ENCODE results near the gene NEFH.

- TF ChIP-seq CTCF (IDR thresholded peaks at IDR 0.05): no peak
- TF ChIP-seq POLR2A (IDR thresholded peaks at IDR 0.05): no peak
- no peak for TF ChIP-seq POLR2AphosphoS5 (IDR thresholded peaks at IDR 0.05)
- no peak for TF ChIP-seq EP300 (IDR thresholded peaks at IDR 0.05)
These were observed 1.4 kb upstream of the NEFH start for GRCh38 chr22:29478326-29479276.

Measured in sigmoid colon (tissue), 4 donors.